NCI-H2171 treated with DMSO at 0.1 percent for 48 hours (cell line): Measurements from ENCODE around the gene PTPN6.
"Not testable (repeated sequence)": the region's sequence is repeated elsewhere in the genome, so short reads cannot be mapped to it uniquely, and the experiment has no call there.

Experiments
- DNase-seq: peaks from one replicate; lab custom pipeline; 2025; lab: John Stamatoyannopoulos, UW

The PTPN6 gene

GRCh38 chr12:6950811-6951540 lies at the start of gene PTPN6:
Gene PTPN6, plus strand, starts transcription at chr12:6951356. Its CDS starts 157 bp downstream, at chr12:6951513.
- no peak for DNase-seq

- DNase-seq = no peak
These were observed 48.7 kb upstream of the PTPN6 start for GRCh38 chr12:6902448-6902847.

DNA sequence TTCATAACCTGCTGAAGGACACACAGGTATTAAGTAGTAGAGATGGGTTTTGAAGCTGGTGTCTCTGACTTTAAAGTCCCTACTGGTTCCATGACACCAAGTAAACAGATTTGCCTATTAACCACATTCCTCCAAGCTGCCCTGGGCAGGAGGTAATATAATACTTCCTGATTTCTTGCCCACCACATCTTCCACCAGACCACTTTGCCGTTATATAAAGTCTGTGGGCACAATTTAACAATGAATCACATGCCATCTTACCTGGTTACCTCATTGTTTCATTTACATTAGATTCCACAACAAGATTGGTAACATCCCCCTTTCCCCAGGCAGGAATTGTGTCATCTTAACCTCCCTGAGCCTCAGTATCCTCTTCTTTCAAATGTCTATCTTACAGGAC lies 47.4 kb upstream of the PTPN6 start:
- no peak for DNase-seq

GRCh38 chr12:6904280-6905276 lies 46.6 kb upstream of the PTPN6 start, which contains the start of gene LRRC23:
Gene LRRC23, plus strand, starts transcription at chr12:6904822. Its CDS starts 812 bp downstream, at chr12:6905634.
- peak; percentile 100 for DNase-seq

DNA sequence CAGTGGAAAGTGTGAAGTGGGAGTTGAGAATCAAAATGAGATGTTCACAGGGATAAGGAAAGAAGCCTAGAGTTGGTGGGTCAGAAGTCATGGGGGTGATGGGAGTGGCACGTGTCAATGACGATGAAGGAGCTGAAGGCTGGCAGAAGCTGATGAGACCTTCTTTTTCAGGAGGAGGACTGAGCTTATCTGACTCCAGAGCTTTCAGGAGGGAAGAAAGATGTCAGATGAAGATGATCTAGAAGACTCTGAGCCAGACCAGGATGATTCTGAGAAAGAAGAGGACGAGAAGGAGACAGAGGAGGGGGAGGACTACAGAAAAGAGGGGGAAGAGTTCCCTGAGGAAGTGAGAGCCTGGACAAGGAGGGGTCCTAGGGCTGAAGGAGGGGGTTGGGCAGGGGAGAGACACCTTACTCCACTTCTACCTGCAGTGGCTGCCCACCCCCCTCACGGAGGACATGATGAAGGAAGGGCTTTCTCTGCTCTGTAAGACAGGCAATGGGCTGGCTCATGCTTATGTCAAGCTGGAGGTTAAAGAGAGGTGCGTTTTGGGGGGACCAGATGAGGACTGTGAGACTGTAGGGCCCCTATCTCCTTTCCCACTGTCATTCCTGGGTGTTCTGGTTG lies 45.6 kb upstream of the PTPN6 start:
- no peak for DNase-seq

DNA sequence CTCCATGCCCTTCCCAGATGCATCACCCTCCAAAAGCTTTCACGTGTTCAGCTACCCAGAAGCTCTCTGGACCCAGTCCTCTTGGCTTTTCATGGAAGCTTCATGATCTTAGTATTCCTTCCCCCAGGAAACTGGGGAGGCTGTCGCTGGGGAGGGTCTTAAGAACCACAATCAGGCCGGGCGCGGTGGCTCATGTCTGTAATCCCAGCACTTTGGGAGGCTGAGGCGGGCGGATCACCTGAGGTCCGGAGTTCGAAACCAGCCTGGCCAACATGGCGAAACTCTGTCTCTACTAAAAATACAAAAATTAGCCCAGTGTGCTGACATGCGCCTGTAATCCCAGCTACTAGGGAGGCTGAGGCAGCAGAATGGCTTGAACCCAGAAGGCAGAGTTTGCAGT lies 43.0 kb upstream of the PTPN6 start:
- not testable (repeated sequence) for DNase-seq

DNA sequence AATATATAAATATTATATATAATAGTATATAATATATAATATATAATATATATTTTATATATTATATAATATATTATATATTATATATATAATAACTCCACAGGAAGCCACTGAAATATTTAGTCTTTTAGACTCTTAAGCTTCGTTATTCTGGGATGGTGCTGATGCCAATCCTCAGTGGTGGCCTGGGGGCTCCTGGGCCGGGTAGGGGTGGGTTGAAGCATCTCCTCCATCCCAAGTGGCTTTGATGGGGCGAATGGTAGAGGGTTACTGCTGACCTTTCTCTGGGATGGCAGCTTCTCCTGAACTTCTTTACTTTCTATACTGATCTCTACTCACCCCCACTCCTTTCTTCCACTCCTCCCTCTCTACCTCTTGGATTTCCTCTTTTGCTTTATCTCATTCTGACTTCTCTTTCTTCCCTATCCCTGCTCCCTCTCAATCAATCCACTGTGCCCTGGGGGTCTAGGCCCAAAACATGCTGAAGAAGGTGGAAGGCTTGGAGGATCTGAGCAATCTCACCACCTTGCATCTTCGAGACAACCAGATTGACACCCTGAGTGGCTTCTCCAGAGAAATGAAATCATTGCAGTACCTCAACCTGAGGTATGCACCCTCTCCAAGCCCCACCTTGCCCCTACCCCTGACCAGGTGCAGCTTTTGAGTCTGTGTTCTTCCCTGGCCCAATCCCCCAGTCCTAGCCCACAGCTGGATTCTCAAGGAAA lies 41.6 kb upstream of the PTPN6 start:
- DNase-seq = no peak

DNA sequence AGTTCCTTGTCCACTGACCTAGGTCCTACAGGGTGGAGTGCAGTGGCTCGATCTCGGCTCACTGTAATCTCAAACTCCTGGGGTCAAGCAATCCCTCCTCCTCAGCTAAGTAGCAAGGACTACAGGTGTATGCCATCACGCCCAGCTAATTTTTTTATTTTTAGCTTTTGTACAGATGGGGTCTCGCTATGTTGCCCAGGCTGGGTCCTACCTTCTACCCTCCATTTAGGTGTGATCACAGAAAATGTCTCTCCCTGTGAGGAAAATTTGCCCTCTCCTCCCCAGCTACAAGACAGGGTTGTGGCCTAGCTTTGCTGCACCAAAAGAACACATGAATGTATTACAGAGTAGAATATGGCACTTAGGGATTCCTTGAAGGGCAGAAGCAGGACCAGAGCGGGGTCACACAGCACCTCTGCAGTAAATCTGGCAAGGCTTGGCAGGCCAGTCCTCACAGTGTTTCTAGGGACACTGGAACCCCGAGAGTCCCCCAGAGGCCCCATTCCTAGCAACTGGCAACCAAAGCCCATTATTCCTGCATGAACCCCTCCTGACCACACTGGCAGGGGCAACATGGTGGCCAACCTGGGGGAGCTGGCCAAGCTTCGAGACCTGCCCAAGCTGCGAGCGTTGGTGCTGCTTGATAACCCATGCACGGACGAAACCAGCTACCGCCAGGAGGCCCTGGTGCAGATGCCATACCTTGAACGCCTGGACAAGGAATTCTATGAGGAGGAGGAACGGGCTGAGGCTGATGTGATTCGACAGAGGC lies 38.8 kb upstream of the PTPN6 start:
- no peak for DNase-seq

DNA sequence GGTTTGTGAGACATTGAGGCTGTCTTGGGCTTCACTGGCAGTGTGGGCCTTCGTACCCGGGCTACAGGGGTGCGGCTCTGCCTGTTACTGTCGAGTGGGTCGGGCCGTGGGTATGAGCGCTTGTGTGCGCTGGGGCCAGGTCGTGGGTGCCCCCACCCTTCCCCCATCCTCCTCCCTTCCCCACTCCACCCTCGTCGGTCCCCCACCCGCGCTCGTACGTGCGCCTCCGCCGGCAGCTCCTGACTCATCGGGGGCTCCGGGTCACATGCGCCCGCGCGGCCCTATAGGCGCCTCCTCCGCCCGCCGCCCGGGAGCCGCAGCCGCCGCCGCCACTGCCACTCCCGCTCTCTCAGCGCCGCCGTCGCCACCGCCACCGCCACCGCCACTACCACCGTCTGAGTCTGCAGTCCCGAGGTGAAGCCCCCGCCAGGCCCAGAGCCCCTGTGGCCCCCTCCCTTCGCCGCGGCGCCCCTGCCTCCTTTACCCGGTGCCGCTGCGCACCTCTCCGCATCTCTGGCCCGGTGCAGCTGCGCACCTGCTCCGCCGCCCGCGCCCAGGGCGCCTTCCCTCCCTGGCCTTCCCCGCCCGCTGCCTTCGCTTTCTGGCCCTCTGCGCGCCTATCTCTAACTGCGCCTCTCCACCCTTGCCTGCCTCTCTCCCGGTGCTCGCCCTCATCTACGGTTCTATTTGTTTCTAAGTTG lies 36.8 kb upstream of the PTPN6 start, which contains the start of gene ENO2:
TSS of gene ENO2 (plus strand) at position 335 of the 701 bp plus-strand sequence. CDS start 1,253 bp downstream, outside the sequence.
- peak; percentile 99 for DNase-seq

GRCh38 chr12:6914947-6915788 lies 36.0 kb upstream of the PTPN6 start:
- peak; percentile 96 for DNase-seq

- no peak for DNase-seq
These were observed 35.3 kb upstream of the PTPN6 start for GRCh38 chr12:6915789-6916285.

- no peak for DNase-seq
These were observed 34.5 kb upstream of the PTPN6 start for GRCh38 chr12:6916426-6917200.

DNA sequence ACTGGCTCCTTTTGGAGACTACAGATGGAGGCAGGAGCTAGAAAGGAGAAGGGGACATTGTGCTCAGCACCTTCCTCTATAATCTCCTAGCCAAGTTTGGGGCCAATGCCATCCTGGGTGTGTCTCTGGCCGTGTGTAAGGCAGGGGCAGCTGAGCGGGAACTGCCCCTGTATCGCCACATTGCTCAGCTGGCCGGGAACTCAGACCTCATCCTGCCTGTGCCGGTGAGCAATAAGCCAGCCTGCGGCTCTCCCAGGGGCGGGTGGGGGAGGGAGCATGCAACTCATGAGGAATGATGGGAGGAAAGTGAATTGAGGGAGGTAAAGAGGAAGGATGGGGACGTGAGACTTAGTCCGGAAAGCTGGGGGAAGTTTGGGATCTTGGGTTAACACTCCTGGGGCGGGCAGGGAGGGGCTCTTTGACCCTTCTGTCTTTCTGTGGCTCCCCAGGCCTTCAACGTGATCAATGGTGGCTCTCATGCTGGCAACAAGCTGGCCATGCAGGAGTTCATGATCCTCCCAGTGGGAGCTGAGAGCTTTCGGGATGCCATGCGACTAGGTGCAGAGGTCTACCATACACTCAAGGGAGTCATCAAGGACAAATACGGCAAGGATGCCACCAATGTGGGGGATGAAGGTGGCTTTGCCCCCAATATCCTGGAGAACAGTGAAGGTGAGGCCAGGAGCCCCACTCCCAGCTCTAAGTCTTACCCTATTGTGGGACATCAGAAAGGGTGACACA lies 33.5 kb upstream of the PTPN6 start:
- no peak for DNase-seq

GRCh38 chr12:6919588-6919987 lies 31.6 kb upstream of the PTPN6 start:
- DNase-seq = no peak

GRCh38 chr12:6921539-6921938 lies 29.6 kb upstream of the PTPN6 start:
- no peak for DNase-seq

DNA sequence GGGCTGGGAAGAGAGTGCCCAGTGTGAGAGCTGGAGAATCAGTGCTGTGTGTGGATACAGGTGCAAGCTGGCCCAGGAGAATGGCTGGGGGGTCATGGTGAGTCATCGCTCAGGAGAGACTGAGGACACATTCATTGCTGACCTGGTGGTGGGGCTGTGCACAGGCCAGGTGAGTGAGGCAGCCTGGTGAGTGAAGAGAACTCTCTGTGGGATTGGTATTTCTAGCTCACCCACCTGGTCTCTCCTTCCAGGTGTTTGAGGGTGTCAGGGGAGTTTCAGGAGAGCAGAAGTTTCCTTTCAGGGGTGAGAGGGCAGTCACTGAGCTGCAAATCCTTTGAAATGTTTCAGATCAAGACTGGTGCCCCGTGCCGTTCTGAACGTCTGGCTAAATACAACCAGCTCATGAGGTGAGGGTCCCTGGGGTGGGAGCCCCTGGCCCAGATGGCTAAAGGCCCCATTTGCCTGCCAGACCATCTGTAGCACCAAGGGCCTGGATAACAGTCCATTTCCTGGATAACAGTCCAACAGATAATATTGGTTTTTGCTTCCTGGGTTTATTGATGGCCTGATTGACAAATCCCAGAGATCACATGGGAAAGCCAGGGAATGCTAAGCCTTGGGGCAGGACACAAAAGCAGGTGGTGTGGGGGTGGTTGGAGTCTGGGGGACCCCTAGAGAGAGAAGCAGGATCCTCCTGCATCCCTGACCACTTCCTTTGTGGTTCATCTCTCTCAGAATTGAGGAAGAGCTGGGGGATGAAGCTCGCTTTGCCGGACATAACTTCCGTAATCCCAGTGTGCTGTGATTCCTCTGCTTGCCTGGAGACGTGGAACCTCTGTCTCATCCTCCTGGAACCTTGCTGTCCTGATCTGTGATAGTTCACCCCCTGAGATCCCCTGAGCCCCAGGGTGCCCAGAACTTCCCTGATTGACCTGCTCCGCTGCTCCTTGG lies 28.9 kb upstream of the PTPN6 start:
- DNase-seq = no peak
